HG03432 (cell line): ENCODE data around the gene ST6GALNAC4.

ENCODE experiments used
- ATAC-seq: cut with Tn5 transposase; IDR thresholded peaks from one replicate; pipeline ENCODE4 v1.9.1; 2021; ENCODE audit warnings: mild to moderate bottlenecking, moderate library complexity; ENCODE audit not compliant: unreplicated experiment

The ST6GALNAC4 gene

GRCh38 chr9:127916720-127917581, at the start of gene ST6GALNAC4:
Gene ST6GALNAC4 (minus strand): TSS chr9:127917041. CDS start chr9:127916419, 622 bp downstream.
- ATAC-seq: peak; percentile 77

- ATAC-seq: no peak
Observed at GRCh38 chr9:127965953-127966352, 49.1 kb upstream of the ST6GALNAC4 start.

GRCh38 chr9:127963359-127964064, 46.7 kb upstream of the ST6GALNAC4 start:
- ATAC-seq: no peak

- ATAC-seq: no peak
Observed at GRCh38 chr9:127963041-127963358, 46.2 kb upstream of the ST6GALNAC4 start.

GRCh38 chr9:127962278-127962677, 45.4 kb upstream of the ST6GALNAC4 start:
- ATAC-seq: no peak

- ATAC-seq: no peak
Observed at GRCh38 chr9:127961613-127962155, 44.8 kb upstream of the ST6GALNAC4 start.

- no peak for ATAC-seq
Observed at GRCh38 chr9:127961155-127961490, 44.3 kb upstream of the ST6GALNAC4 start.

- no peak for ATAC-seq
Observed at GRCh38 chr9:127960410-127961154, 43.7 kb upstream of the ST6GALNAC4 start.

GRCh38 chr9:127959841-127960409, 43.1 kb upstream of the ST6GALNAC4 start:
- ATAC-seq: no peak

GRCh38 chr9:127959398-127959797, 42.6 kb upstream of the ST6GALNAC4 start:
- ATAC-seq: no peak

GRCh38 chr9:127958728-127959127, 41.9 kb upstream of the ST6GALNAC4 start:
- ATAC-seq: no peak

GRCh38 chr9:127955294-127956015, 38.6 kb upstream of the ST6GALNAC4 start:
- ATAC-seq: peak; percentile 68

- ATAC-seq: no peak
Observed at GRCh38 chr9:127954831-127955293, 38.0 kb upstream of the ST6GALNAC4 start.

GRCh38 chr9:127953768-127954505, 37.1 kb upstream of the ST6GALNAC4 start:
- no peak for ATAC-seq

- ATAC-seq: no peak
Observed at GRCh38 chr9:127953154-127953553, 36.3 kb upstream of the ST6GALNAC4 start.

GRCh38 chr9:127950513-127951289, 33.9 kb upstream of the ST6GALNAC4 start:
- ATAC-seq: no peak

- ATAC-seq: no peak
Observed at GRCh38 chr9:127949827-127950512, 33.1 kb upstream of the ST6GALNAC4 start.
